ENCODE results near the gene FOXL1.
"Not testable (repeated sequence)": the region's sequence is repeated elsewhere in the genome, so short reads cannot be mapped to it uniquely, and the experiment has no call there.

Gene FOXL1

DNA sequence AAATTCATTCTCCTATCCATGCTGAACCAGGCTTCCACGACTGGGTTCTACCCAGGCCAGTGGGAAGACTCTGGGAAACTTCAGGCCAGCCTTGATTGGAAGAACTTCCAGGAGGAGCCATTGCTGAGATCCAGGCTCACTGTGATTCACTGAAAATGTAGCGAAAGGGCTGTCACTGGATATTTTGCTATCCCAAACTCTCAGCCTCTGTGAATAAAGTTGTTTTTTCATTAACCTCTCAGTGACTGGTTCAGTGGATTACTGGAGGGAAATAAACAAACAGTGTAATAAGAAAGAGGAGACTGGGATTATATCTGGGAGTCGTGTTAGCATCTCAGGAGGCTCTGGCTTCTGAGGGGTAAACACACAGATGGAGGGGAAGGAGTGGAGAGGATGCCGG is 3.1 kb downstream of the FOXL1 start:
- DNase-seq (ENCODE audit: low read depth): no peak

DNA sequence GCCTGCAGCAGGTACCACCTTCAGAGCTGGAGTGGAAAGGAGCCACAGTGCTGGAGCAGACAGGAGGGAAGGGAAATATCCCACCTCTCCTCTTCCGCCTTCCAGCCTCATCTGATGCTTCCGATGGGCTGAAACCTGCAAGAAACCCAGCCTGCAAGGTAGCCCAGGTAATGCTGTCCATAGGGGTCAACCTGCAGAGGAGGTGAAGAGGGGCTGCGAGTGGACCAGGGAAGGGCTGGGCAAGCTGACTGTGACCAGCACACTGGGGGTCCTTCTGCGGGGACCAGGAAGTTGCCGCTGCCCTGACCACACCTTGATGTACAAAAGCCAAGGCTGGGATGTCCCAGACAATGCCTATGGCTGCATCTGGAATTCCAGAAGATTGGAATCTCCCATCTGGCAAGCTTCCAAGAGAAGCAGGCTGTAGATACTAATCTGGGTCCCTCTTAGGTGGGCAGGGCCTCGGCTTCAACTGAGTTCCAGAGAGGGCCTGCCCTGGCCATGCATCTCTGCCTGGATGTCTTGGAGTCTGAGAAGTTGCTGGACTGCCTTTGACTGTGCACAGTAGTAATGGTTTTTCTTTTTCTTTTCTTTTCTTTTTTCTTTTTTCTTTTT is 5.8 kb downstream of the FOXL1 start:
- DNase-seq (ENCODE audit: low read depth): no peak

DNA sequence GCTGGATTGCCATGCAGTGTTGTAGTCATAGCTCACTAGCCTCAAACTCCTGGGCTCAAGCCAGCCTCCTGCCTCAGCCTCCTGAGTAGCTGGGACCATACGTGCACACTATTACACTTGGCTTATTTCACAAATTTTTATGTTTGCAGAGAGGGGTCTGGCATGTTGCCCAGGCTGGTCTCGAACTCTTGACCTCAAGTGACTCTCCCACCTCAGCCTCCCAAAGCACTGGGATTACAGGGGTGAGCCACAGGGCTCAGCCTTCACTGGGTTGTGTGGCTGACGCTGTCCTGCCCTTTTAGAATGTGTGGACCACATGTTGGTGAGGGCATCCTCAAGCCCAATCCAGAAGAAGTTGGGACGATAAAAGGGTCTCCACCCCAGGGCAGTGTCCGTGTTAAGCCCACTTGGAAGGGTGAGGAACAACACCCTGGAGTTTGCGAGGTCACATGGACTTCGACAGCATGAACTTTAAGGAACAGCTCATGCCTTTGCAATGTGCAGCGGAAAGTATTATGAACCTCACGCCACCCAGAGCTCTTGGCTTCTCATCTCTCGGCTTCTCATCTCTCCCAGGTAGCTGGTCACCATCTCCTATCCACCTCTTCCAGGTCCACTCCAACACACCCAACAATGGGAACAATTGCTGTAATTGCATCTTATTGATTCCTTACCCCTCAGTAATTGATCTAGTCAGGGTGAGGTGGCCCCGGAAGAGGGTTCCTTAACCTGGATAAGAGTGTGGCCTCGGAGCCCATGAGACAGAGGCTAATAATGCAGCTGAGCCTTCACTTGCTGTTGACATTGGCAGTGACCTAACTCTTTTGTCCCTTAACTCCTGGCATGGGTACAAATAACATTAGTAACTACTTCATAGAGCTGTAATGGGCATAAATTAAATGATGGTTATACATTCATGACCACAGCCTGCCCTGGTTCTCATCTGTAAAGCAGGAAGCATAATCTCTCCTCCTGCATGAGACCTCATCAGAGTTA is 6.7 kb downstream of the FOXL1 start:
- no peak for DNase-seq (ENCODE audit: low read depth)

DNA sequence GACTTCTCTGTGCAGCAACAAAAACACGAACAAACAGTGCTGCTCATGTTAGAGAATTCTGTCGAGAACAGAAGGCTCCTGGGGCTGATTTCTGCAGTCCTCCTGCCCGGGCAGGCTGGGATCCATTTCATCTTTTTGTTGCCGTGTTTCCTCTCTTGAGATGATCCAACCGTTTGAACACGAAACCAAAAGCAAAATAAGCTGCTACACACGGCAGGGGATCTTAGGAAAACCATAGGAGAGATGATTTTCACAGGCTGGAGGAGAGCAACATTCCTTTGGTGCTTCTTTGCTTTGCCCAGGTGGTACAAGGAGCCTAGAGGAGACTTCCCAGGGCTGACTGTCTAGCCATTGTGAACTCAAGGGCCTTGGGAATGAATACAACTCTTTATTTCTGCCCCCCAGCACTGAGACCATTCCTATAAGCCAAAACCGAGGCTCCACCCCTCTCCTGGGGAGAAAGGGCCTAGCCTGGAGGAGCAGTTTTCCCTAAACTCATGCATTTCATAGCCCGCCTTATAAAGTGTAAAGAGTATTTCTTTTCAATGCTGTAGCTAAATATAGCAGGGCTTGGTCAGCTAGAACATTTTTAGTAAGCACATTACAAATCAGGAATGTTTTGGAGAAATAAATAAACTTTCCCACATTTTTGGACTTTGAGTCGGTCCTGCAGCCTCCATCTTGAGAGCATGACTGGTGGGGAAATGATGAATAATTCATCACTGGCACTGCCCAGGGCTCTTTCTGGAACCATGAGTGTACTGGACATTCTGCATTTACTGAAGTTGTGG is 7.7 kb downstream of the FOXL1 start:
- DNase-seq (ENCODE audit: low read depth): no peak

DNA sequence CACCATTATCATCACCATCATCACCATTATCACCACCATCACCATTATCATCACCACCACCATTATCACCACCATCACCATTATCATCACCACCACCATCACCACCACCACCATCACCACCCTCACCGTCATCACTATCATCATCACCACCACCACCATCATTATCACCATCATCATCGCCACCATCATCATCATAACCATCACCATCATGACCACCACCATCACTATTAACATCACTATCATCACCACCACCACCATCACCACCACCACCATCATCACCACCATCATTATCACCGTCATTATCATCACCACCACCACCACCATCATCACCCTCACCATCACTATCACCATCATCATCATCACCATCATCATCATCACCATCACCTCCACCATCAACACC is 9.1 kb downstream of the FOXL1 start:
- DNase-seq (ENCODE audit: low read depth): no peak

DNA sequence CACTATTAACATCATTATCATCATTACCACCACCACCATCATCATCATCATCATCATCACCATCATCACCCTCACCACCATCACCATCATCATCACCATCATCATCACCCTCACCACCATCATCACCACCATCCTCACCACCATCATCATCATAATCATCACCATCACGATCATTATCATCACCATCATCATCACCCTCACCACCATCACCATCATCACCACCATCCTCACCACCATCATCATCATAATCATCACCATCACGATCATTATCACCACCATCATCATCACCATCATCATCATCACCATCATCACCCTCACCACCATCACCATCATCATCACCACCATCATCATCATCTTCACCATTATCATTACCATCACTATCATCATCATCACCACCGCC is 9.6 kb downstream of the FOXL1 start:
- DNase-seq (ENCODE audit: low read depth): not testable (repeated sequence)

DNA sequence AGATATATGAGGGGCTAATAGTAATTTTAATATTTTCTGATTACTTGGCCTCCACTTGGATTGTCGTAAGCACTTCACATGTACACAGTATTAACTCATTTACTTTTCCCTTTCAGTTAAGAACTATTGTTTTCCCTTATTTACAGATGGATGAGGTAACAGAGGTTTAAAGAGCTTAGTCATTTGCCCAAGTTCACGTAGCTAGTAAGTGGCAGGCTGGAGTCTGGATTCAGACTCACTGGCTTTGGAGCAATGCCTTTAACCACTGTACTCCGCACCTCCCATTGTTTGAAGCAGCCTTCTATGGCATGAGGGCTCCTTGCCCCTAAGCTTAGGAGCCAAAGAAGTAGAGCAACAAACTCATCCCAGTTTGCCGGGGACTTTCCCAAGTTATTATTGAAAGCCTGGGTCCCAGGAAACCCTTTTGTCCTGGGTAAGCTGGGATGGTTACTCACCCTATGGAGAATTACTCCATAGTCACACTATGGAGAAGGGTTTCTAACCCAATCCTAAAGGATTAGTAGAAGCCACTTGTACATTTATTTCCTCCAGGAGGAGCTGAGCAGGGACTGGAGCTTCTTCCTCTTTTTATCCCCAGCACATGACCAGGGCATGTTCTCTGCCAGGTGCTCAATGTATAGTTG is 12.3 kb downstream of the FOXL1 start:
- no peak for DNase-seq (ENCODE audit: low read depth)

DNA sequence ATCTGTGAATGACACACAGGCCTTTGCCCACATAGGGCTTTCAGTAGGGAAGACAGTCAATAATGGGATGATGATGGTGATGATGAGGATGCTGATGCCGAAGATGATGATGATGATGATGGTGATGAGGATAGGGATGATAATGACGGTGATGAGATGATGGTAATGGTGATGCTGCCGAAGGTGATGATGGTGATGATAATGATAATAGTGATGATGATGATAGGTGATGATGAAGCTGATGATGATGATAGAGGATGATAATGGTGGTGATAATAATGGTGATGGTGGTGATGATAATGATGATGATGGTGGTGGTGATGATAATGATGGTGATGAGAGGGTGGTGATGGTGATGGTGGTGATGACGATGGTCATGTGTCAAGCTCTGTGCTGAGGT is 12.9 kb downstream of the FOXL1 start:
- DNase-seq (ENCODE audit: low read depth): no peak

DNA sequence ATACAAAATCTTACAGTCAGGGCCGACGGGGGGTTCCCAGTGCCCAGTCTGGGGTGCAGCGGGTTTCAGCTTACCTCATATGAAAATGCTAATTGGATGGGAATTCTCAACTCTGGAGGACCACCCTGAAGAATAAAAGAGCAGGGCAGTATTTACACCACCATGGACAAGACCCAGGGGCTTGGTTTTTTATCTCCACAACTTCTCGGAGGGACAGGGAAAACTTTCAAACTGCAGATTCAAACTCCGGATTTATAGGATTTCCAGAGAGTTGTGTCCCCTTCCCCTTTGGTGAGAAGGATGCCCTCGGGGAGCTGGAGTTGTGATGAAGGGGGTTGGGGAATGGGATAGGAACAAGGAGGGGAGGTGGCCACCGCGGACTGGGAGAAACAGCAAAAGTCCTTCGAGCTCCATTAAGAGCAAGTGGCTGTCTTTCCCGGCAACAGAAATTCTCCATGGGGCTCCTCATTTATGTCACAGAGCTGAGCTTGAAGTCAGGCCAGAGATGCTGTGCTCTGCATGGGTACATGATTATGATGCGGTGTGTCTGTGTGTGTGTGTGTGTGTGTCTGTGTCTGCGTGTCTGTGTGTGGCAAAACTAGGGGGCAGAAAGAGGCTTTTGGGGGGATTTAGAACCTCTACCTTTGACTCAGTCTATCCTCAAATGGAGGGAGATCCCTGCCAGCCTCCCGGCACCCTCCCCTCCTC is 15.7 kb downstream of the FOXL1 start:
- no peak for DNase-seq (ENCODE audit: low read depth)

DNA sequence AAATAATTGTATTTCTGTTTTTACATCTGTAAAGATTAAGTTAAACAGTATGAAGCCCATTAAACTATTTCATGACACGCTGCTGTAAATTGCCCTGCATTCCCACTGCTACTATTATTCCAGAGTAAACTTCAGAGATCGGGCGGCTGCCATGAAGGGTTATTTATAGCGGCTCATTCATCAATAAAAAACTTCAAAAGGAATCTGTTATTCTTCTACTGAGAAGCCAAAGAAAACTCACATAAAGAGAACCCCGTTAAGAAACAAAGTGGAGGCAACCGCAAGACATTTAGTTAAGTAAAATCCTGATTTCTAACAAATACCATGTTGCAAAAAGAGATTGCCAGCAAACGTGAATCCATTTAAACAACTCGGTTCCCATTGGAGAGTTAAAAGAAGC is 16.4 kb downstream of the FOXL1 start:
- DNase-seq (ENCODE audit: low read depth): no peak

DNA sequence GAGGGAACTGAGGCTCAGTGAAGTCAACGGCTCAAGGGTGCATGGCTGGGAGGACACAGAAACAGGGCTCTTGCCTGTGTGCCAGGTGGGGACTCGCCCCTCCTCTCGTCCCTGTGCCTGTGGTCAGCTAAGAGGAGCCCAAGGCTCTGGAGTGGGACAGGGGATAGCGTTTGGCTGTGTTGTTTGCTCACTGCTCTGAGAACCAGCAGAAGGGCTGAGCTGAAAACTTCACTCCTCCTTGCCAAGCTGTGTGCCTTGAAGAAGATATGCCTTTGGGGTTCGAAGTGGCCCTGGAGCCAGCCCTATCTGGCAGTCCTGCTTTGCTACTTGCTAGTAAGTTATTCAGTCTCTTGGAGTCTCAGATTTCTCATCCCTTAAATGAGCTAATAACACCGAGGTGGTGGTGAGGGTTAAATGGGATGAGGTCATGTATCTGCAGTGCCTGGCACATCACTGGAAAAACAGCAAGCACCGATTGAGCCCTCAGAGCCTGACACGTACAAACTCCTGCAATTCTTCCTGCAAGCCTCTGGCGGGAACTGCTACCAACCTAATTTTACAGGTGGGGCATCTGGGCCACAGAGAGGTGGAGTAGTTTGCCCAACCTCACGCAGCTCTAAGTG is 17.7 kb downstream of the FOXL1 start:
- no peak for DNase-seq (ENCODE audit: low read depth)

DNA sequence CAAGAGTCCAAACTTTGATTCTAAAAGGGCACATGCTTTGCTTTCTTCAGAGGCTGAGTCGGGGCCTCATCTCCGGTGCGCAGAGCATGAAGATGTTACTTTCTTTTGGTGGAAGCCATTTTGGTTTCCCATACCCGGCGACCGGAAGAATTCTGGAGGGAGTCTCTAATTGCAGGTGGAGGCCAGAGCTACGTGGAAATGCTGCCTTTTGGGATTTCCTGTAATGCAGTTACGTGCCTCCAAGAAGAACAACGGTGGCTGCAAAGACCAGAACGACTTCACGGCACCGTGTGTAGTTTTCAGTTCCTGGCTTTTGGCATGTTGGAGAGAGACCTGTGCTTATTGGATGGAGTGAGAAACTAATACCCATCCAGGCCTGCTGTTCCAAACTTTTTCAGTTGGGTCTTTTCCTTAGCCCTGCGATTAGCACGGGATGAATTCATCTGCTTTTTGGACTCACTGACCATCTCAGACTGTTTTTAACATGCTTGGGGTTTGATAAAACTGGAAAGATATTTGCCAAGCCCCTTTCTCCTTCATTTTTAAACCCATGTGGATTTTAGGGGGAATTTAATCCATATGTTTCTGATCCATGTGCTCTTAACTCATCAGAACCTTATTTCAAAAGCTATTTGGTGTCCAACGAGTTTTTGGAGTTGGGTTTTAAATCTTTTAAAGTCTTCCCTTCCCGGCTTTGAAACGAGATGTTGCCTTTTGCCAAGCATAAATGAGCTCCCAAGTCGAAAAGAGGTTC is 19.0 kb downstream of the FOXL1 start:
- no peak for DNase-seq (ENCODE audit: low read depth)

DNA sequence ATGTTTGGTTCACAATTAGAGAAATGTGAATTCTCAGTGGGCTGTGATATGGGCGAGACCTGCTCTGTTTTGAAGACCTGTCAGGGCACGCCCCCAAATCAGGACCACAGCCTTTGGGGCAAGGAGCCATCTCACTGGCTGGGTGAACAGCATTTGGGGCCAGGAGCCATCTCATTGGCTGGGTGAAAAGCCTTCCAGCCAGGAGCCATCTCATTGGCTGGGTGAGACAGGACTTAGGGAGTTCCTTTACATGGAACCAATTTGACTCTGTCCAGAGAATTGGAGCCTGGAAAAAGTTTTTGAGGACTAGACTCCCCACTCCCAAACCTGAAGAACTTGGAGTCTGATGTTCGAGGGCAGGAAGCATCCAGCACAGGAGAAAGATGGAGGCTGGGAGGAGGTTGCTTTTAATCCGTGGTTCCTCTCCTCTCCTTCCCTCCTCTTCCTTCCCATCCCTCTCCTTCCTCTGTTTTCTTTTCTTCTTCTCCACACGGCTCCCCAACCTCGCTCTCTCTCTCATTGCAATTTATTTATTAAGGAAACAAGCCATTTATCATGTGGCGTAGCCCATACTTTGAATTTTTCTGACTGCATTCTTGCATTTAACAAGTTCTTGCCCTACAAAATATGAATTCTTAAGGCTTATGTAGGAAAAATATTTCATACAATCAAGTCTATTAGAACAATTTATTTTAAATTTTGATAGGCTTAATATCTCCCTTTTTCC is 19.7 kb downstream of the FOXL1 start:
- no peak for DNase-seq (ENCODE audit: low read depth)

DNA sequence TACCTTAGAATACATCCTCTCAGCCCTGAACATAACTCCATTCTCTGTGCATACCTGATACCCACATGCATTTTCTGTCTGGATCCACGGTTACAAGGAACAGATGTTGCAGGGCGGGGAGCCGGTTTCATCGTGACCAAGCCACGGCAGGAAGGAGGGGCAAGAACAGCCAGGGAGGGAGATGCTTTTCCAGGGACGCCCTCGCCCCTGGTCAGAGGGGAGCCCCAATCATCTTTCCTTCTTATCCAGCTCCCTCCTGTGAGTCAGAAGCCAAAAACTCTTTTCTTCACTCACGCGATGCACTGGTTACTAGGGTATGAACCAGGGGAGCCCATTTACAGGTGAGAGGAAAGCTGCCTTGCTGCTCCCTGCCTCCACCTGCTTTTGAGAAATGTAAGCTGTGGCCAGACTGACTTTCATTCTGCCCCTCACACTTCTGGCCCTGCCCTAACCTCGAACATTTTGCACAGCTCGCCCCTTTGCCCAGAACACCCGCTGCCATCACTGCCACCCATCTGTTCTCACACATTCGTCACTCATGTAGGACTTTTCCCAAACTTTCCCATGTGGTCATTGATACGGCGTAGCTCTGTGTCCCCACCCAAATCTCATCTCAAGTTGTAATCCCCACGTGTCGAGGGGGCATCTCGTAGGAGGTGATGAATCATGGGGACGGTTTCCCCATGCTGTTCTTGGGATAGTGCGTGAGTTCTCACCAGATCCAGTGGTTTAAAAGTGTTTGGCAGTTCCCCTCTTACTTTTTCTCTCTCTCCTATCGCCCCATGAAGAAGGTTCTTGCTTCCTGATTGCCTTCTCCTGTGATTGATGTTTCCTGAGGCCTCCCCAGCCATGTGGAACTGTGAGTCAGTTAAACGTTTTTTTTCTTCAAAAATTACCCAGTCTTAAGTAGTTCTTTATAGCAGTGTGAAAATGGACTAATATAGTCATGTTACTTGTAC is 20.5 kb downstream of the FOXL1 start:
- no peak for DNase-seq (ENCODE audit: low read depth)

DNA sequence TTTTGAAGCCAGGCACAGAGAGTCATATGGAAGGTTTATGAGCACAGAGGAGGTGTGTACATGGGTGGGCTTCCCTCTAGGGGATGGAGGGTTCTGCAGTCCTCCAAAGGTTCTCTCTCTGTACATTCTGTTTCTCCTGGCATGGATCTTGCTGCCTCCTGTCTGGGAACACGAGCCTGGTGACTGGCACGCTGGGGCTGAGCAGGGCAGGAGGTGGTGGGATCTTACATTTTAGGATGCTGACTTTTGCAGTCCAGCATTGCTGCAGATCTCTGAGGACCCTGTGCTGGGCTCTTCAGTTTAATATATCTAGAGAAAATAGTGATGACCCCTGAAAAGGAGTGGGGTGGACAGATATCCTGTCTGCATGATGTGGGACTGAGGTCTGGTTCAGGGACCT is 23.0 kb downstream of the FOXL1 start:
- DNase-seq (ENCODE audit: low read depth): no peak

DNA sequence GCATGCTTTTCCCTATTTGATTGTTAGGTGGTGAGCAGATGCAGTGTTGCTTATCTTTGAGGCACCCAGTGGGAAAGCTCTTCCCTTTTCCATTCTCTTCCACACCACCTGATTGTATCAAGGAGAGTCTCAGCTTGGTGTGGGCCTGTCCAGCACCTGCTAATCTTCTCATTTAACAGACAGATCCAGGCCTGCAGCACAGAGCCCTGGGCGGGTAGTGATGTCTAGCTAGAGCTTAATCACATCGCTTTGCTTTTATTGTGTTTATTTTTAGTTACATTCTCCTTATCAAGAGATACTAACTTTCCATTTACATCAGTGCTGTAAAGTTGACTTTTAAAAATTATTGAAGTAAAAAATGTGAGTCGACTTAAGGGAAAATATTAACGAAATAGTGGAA is 24.2 kb downstream of the FOXL1 start:
- DNase-seq (ENCODE audit: low read depth): no peak

DNA sequence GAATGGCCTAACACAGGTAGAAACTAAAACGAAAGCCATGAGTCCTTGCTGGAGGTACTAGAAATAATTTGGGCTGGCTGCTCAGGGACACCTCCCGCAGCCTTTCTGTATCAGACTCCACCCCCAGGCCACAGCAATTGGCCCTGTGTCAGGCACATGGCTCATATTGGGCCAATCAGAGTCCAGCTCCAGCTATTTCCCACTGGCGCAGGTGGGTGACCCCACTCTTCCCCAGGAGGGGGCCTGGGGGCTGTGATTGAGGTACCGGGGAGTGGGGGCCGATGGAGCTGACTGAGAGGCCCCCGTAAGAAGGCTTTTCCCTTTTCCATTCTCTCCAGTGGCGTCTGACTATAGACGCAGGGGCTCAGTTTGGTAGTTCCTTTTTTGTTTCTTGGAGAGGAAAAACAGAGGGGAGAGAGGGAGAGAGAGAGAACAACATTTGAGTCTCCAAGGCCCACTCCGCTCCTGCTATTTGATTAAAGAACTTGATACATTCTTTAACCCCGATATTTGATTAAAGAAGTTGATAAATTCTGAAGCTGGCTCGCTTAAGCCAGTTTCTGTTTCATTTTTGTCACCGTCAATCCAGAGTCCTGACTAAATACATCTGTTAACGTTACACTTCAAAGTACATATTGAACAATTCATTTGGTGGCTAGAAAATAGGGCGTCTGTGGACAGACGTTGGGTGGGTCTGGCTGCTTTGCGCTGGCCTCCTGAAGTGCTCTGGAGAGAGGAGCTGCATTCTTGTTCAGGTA is 26.3 kb downstream of the FOXL1 start:
- DNase-seq (ENCODE audit: low read depth): peak; percentile 4

DNA sequence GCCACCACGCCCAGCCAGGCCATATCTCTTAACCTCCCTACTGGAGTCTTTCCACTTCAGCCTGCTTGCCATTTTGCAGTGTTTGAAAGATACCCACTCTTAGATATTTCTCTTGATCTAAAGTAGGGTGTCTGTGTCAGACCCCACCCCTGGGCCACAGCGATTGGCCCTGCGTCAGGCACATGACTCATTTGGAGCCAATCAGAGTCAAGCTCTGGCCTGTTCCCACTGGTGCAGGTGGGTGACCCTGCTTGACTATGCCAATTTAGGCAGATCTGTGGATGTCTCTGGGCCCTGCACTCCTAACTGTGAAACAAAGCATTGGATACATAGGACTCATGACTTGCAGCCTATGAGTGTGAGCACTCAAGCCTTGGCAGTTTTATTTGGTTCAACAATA is 27.6 kb downstream of the FOXL1 start:
- DNase-seq (ENCODE audit: low read depth): no peak

All from stimulated activated CD8-positive, alpha-beta memory T cell treated with anti-CD3 and anti-CD28 coated beads, Interleukin-12 subunit alpha, Interleukin-12 subunit beta, amount 100 ng/mL, for 1 hour (primary cell).